GM21360 (cell line): Measurements from ENCODE around the gene CLDN9.

Source experiments
- ATAC-seq: cut with Tn5 transposase; IDR thresholded peaks from one replicate; pipeline ENCODE4 v1.9.1; 2021; ENCODE audit warnings: mild to moderate bottlenecking, moderate library complexity; ENCODE audit not compliant: unreplicated experiment

Gene CLDN9

DNA sequence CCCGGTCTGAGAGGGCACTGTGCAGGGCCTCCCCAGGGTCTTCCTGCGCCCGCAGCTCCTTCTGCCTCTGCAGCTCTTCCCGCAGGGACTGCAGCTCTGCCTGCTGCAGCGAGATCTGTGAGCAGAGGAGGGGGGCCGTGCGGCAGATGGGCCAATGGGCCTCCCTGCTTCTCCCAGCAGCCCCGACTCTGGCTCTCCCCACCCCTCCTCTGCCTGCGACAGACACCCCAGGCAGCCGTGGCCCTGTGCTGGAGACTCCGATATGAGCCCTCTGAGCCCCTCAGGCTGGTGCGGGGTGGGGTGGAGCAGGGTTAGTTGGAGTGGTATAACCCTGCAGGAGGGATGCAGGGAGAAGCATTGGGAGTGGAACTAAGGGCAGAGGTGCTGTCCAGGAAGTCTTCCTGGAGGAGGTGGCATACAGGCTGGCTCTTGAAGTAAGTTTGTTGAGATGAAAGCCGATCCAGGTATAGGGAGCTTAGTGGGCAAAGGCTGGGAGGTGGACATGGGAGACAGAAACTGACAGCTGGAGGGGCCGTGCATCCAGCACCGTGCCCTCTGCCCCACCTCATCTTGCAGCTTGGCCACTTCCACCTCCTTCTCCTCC, 16.1 kb downstream of the CLDN9 start:
- ATAC-seq: no peak

DNA sequence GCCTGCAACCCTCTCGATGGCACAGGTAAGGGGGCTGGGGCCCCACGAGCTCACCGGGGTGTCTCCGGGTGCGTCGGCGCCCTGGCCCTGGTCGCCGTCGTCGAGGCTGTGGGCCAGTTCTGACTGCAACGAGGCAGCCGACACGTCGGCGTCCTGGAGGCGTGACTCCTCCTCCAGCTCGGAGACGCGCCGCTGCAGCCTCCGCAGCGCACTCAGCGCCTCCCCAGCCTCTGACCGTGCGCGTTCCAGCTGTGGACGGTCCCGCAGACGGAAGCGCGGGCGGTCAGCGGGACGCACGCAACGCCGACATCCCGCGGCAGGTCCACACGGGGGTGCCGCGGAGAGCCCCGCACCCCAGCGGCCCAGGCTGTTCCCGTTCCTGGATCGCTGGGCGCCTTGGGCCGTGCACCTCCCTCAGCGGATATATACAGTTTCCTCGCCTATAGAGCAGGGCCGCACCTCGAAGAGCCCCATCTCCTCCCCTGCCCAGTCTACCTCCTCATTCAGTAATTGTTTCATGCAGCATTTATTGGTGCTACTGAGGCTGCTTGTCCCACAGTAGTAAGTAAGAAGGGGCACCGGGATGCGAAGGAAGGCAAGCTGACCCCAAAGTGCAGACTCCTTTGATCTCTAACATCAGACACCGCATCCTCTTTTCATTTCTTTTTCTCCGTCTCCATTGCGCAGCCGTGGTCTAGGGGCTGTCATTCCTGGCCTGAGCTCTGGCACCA, 16.9 kb downstream of the CLDN9 start:
- ATAC-seq: no peak

DNA sequence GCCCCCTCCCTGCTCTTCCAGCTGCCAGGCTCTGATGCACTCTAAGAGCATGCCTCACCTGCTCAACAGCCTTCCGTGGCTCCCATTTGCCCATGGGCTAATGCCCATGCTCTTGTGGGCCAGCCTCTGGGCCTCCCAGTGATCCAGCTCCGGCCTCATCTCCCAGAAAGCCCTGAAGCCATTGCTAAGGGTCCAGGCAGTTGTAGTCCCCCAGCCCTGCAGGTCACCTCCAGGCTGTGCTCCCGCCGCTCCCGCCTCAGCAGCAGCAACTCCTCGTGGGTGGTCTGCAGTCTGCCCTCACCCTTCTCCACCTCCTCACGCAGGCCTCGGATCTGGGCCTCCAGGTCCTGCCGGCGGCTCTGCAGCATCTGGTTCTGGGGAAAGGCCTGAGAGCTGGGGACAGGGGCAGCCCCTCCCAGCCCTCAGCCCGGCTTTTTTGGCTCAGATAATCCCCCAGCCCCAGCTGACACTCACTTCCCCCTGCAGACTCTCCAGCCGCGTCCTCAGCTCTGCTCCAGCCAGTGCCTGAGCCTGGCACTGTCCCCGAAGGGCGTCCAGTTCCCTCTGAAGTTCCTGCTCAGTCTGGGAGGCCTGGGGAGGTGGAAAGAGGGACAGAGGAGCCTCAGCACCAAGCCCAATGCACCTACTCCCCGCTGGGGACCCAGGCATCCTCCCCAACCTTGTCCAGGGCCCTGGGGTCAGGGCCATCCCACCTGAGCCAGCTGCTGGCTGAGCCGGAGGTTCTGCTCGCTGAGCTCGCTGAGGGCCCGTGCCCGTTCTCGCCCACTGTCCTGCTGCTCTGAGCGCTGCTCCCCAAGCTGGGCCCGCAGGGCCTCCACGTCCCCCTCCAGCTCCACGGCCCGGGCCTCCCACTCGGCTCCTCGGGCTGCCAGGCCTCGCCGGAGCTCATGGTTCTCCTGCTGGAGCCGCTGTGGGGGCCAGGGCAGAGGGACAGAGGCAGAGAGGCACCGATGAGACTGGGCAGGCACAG, 17.8 kb downstream of the CLDN9 start:
- no peak for ATAC-seq

DNA sequence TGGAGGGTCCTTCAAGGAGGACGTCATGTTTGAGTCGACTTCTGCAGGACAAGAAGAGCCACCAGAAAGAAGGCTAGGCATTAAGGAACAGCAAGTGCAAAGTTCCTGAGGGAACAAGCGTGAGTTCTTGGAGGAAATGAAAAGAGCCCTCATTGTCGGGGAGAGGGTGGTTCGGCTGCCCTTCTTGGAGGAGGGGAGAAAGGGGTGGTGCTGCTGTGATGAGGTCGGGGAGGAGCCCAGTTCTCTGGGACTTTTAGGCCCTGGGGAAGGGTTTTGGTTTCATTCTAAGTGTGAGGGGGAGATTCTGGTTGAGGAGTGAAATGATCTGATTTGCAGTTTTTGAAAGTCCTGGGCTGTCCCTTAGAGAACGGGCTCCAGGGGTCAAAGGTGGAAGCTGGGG, 19.9 kb downstream of the CLDN9 start:
- no peak for ATAC-seq

DNA sequence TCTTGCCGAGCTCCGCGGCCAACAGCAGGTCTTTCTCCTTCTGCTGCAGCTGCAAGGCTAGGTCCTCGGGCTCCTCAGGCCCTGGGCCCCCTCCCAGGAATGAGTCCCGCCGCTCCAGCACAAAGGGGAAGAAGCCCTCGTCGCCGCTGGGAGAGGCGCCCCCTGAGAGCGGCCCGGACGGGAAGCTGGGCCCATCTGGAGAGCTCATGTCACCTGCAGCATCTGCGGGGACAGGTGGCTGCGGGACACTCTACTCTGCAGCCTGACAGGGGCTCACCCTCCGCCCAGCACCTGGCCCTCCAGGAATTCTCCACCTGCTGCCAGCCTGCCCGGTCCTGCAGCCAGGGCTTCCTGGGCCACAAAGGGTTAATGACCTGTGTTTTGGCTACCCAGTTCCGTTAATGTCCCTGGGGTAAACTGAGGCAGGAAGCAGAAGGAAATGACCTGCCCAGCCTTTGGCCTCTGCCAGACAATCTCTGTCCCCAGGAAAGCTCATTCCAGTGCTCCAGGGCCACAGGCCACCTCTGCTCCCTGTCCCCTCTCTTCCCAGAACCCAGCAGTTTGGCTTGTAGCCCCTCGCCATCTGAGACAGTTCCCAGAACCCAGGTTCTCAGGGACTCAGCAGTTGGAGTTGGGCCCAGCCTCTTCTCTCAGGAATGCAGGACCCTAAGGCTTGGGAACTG, 22.7 kb downstream of the CLDN9 start:
- no peak for ATAC-seq

DNA sequence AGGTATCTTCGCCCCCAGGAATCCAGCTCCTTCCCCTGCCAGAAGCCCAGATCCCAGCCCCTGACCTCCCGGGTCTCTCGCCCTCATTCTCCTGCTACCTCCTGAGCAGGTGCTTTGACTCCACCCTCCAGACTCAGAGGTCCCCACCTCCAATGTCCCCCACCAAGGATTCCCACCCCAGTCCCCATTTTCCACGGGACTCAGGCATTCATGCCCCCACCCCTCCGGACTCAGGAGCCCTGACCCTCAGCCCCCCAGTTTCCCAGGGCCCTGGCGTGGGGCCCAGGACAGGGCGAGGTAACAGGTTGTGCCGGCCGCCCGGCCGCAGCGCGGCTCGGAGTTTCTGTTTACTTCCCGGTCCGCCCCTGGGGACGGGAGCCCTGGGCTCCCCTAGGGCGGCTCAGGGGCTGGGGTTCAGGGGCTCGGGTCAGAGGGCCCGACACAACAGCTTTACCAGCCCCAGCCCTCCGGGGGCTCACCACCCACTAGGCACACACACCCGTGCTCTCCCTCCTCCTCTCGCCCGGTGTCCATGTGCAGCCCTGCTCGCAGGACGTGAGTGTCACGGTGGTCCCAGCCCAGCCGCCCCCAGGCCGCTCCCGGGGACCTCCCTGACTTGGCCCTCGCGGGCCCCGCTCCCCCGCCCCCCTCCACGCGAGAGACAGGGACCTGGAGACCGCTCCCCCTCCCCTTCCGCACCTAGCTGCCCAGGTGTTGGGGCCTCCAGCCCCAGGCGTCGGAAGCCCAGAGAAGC, 23.4 kb downstream of the CLDN9 start:
- ATAC-seq: no peak

DNA sequence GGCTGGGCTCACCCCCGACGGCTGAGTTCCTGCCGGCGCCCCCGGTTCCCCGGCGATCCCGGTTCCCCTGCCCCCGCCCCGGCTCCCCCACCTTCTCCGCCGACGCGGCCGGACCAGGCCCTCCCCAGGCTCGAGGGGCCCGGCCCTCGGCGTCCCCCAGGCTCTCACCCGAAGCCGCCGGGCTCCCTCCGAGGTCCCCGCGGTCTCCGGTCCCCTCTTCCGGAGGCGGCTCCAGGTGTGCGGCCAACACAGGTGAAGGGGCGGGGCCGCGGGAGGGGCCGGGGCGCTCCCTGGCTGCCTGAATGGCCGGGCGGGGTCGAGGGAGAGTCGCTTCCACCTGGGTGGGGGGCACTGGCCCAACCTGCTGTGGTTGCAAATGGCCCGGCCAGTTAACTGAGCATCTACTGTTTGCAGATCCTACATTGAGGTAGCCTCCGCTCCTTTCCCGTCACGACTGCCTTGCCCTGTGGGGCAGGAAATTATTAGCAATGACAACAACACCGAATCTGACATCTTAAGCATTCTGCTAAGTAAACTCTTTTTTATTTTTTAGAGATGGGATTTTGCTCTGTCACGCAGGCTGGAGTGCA, 24.1 kb downstream of the CLDN9 start, which contains the start of gene BICDL2:
Gene BICDL2 (minus strand): TSS at position 219 of the 590 bp plus-strand sequence. CDS start 1,448 bp downstream, outside the sequence.
- no peak for ATAC-seq

DNA sequence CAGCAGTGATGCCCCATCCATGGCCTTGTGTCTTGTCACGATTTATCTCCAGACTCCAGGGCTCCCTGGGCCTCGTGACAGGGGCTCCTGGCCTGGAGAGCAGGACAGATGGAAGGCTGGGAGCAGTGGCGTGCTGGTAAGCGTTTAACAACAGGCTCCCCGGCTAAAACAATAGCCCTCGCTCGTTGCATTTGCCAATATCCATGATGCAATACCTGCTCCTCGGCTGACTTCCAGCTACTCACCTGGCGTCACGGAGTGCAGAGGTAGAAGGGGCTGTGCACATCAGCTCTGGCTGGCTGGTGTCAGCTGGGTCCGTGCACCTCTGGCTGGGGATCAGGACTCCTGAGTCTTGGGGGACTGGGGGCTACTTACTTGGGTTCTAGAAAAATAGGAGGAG, 25.5 kb downstream of the CLDN9 start:
- no peak for ATAC-seq

DNA sequence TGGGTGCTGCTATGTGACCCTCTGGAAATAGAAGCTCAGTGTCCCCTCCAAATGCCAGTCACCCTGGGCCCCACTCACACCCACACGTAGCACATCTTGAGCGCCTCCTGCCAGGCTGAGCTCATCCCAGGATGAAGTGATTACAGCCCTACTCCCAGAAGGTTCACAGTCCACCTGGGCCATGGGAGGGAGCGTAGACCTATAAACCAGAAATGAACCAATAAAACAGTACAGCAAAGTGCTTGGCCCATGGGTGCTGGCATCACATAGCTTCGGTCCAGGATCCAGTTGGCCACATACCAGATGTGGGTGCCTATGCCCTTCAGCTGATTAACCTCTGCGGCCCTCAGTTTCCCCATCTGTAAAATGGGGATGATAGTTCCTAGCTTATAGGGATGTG, 26.2 kb downstream of the CLDN9 start:
- ATAC-seq: no peak

DNA sequence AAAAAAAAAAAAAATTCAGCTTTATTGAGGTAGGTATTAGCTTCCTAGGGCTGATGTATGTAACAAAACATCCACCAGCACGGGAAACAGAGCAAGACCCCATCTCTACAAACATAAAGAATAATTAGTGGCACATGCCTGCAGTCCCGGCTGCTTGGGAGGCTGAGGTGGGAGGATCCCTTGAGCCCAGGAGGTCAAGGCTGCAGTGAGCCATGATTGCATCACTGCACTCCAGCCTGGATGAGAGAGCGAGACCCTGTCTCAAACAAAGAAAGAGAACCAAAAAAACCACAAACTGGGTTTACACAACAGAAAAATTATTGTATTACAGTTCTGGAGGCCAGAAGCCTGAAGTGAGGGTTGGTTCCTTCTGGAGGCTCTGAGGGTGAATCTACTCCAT, 29.7 kb downstream of the CLDN9 start:
- no peak for ATAC-seq

DNA sequence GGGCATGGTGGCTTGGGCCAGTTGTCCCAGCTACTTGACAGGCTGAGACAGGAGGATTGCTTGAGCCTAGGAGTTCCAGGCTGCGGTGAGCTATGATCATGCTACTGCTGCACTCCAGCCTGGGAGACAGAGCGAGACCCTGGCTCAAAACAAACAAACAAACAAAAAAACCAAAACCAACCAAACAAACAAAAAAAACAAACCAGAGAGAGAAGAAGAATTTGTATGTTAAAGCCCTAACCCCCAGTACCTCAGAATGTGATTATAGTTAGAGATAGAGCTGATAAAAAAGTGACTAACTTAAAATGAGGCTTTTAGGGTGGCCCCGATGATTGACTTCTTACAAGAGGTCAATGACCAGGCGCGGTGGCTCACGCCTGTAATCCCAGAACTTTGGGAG, 32.0 kb downstream of the CLDN9 start:
- ATAC-seq: no peak

DNA sequence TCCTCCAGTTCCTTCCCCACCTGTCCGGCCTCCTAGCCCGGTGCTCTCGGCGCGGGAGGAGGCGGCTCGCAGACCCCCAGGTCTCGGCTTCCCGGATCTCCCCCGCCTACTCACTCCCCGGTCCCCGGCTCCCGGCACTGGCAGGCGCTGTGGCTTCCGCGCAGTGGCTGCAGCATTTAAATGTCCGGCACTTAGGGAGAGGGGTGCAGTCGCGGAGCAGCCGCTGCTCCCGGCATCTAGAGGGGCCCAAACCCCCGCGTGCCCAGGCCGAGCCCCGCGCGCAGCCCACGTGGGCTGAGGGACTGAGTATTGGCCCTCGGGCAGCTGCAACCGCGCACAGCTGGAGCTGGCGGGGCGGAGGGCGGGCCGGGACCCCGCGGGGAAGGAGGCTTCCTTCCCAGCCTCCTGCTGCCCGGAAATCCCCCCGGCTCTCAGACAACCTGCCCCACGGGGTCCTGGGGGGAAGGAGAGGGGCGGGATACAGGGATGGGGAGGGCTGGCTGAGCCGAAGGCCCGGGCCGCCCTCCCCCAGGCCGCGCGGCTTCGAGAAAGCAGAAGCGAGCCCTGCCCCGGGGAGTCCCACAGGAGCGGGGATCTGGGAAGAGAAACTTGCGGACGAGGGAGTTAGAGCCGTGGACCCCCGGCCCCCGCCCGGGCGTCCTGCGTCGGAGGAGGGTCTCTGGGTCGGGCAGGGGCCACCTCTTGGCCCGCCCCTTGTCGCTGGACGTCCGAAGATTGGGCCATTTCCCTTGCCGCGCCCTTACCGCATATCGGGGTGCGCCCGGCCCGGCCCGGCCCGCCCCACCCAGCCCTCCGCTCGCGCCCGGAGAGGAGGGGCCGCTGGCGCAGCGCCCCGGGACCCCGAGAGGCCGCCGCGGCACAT, 33.3 kb downstream of the CLDN9 start, which contains the start of gene MMP25:
Gene MMP25 (plus strand): TSS at position 804 of the 883 bp plus-strand sequence. CDS start 357 bp downstream, outside the sequence.
- no peak for ATAC-seq

DNA sequence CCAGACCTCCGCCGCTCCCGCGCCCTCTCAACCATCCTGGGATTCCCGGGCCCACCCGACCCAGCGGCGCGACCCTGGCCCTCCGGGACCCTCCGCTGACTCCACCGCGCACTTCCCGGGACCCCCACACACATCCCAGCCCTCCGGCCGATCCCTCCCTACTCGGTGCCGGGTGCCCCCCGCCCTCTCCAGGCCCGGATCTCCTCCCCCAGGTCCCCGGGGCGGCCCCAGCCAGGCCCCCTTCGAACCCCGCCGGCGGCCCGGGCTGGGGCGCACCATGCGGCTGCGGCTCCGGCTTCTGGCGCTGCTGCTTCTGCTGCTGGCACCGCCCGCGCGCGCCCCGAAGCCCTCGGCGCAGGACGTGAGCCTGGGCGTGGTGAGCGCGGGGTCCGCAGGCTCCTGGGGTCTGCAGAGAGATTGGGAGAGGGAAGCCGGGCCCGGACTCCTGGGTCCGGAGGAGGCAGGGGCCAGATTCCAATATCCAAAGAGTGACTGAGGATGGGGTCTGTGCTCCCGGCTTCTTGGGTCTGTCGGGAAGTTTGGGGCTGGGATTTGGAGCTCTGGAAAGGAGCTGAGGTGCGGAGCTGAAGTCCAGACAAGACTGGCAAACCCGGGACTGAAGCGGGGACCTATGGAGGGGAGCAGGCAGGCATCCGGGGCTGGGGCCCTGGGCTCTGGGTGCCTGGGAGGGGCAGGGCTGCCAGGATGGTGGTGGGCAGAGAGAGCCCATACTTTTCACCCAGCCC, 34.1 kb downstream of the CLDN9 start:
- no peak for ATAC-seq

DNA sequence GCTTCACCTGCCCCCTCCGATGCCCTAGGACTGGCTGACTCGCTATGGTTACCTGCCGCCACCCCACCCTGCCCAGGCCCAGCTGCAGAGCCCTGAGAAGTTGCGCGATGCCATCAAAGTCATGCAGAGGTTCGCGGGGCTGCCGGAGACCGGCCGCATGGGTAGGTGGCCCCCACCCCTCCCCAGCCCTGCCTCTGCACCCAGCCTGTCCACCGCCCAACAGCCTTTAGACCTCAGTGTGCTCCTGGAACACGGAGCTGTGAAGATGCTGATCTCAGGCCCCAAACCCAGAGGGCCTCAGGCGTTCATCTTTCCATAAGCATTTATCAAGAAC, 34.6 kb downstream of the CLDN9 start:
- no peak for ATAC-seq

DNA sequence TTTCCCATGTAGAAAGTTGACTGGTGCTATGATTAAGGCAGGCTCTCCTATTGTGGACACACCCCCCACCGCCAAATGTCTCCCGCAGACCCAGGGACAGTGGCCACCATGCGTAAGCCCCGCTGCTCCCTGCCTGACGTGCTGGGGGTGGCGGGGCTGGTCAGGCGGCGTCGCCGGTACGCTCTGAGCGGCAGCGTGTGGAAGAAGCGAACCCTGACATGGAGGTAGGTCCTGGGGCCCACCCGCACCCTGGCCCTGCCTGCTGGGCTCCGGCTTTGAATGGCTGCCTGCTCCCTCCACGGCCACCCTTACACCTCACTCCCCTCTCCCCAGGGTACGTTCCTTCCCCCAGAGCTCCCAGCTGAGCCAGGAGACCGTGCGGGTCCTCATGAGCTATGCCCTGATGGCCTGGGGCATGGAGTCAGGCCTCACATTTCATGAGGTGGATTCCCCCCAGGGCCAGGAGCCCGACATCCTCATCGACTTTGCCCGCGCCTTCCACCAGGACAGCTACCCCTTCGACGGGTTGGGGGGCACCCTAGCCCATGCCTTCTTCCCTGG, 37.3 kb downstream of the CLDN9 start:
- ATAC-seq: no peak

DNA sequence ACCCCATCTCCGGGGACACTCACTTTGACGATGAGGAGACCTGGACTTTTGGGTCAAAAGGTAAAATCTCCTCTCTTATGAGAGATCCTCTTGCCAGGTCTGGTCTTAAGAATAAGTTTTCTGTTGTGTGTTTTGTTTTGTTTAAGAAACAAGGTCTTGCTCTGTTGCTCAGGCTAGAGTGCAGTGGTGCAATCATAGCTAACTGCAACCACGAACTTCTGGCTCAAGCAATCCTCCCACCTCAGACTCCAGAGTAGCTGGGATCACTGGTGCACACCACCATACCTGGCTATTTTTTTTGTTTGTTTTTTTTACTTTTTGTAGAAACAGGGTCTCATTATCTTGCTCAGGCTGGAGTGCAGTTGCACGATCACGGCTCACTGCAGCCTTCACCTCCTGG, 37.8 kb downstream of the CLDN9 start:
- ATAC-seq: no peak

DNA sequence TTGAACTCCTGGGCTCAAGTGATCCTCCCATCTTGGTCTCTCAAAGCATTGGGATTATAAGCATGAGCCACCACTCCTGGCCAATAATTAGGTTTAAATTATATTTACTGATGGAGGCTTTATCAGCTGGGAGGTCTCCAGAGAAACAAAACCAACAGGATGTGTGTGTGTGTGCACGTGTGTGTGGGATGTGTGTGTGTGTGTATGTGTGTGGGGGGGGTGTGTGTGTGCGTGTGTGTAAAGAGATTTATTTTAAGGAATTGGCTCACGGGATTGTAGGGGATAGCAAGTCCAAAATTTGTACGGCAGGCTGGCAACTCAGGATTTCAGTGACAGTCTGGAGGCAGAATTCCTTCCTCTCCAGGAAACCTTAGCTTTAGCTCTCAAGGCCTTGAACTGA, 38.3 kb downstream of the CLDN9 start:
- ATAC-seq: no peak

DNA sequence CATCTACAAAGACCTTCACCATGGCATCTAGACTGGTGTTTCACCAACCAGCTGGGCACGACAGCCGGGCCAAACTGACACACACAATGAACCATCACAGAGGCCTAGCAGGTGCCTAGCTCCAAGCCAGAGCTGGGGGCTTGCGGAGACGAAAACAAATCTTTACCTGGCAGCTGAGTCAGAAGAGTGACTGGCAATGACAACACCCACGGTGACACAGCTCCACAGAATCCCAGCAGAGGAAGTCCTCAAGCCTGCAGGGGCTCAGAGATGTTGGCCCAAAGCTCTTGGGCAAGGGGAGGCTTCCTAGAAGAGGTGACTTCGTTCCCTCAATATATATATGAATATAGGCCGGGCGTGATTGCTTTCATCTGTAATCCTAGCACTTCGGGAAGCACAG, 38.8 kb downstream of the CLDN9 start:
- no peak for ATAC-seq
